T-helper 17 cell (primary cell): ENCODE measurements around the gene BAK1. TPM values are rescaled to one million over a fixed set of nuclear protein-coding genes. Genes with fewer than 3 reads are reported as not detected.
"Not testable (repeated sequence)": the region's sequence is repeated elsewhere in the genome, so short reads cannot be mapped to it uniquely, and the experiment has no call there.

Source experiments
- ATAC-seq: fragments of 150-1000 bp; cut with Tn5 transposase; 2 replicates; pipeline ENCODE4 v1.10.0; 2021; ENCODE audit warnings: mild to moderate bottlenecking, moderate library complexity
- DNase-seq, 3 donors: peaks; one replicate each; pipeline versions ENCODE4 v3.0.0 to v3.0.0-alpha.2; 2020 to 2021
- H3K9me3 ChIP-seq: one replicate; pipeline ENCODE4 v1.7.0; 2013; ENCODE audit warnings: low read length, mild to moderate bottlenecking; ENCODE audit not compliant: control insufficient read depth, poor library complexity, severe bottlenecking
- H3K27ac Mint-ChIP-seq: one replicate; pipeline ENCODE4 v1.8.0; 2022; ENCODE audit warnings: mild to moderate bottlenecking, moderate library complexity, mixed read lengths
- H3K27me3 Mint-ChIP-seq: one replicate; pipeline ENCODE4 v1.8.0; 2022; ENCODE audit warnings: mixed read lengths
- H3K36me3 Mint-ChIP-seq: one replicate; pipeline ENCODE4 v1.8.0; 2022; ENCODE audit warnings: low read depth, mixed read lengths
- H3K4me1 Mint-ChIP-seq: one replicate; pipeline ENCODE4 v1.8.0; 2022; ENCODE audit warnings: mild to moderate bottlenecking, mixed read lengths
- H3K4me3 Mint-ChIP-seq: one replicate; pipeline ENCODE4 v1.8.0; 2022; ENCODE audit warnings: mild to moderate bottlenecking, moderate library complexity, mixed read lengths
- total RNA-seq, 4 donors: library from RNA in 2 of 4; stranded (reverse) in 2 of 4; gene quantifications; one replicate each; pipeline ENCODE4 v1.2.3 and lab custom pipeline; 2022 to 2026

BAK1 gene
- total RNA-seq, 2 donors from 2014 or later, result 27.7 to 34.6 TPM

- H3K4me3 Mint-ChIP-seq, result peak overlapping the region; percentile 94
- ATAC-seq (no peak), DNase-seq (no peak)
- no peaks in the 10 kb centered on the region for H3K9me3 ChIP-seq
- no peaks in the 10 kb centered on the region for H3K36me3 Mint-ChIP-seq
- no peaks in the 10 kb centered on the region for H3K27me3 Mint-ChIP-seq
- H3K4me1 Mint-ChIP-seq, result peaks cover 25% of the 10 kb centered on the region
- peak overlapping the region; percentile 100 for H3K27ac Mint-ChIP-seq
These were observed 8.3 kb downstream of the BAK1 start for GRCh38 chr6:33571637-33572316.

- Mint-ChIP-seq H3K36me3 (no peaks in the 10 kb centered on the region), H3K4me1 (peaks cover 23% of the 10 kb centered on the region)
- peak; percentile 88 for ATAC-seq
These were observed 9.1 kb downstream of the BAK1 start for GRCh38 chr6:33570806-33571636.

GRCh38 chr6:33568826-33569570 lies 11.1 kb downstream of the BAK1 start:
- Mint-ChIP-seq H3K4me1 (peaks cover 23% of the 10 kb centered on the region), H3K36me3 (no peaks in the 10 kb centered on the region), H3K27me3 (no peaks in the 10 kb centered on the region), H3K27ac (peak overlapping the region; percentile 100), H3K4me3 (no peak overlapping the region)
- H3K9me3 ChIP-seq, result no peaks in the 10 kb centered on the region
- ATAC-seq, result no peak
- no peak for DNase-seq

More at GRCh38 chr6:33570806-33571636, 9.1 kb downstream of the BAK1 start:
- no peaks in the 10 kb centered on the region for H3K9me3 ChIP-seq
- peak; percentile 82 to 87 (median 85) for DNase-seq
- Mint-ChIP-seq H3K4me3 (peak overlapping the region; percentile 94), H3K27me3 (no peaks in the 10 kb centered on the region), H3K27ac (peak overlapping the region; percentile 100)

- H3K9me3 ChIP-seq, result no peaks in the 10 kb centered on the region
- peaks cover 23% of the 10 kb centered on the region for H3K4me1 Mint-ChIP-seq
- ATAC-seq (no peak), DNase-seq (no peak)
- H3K36me3 Mint-ChIP-seq, result no peaks in the 10 kb centered on the region
- H3K27ac Mint-ChIP-seq, result peak overlapping the region; percentile 100
- H3K4me3 Mint-ChIP-seq, result no peak overlapping the region
- H3K27me3 Mint-ChIP-seq, result no peaks in the 10 kb centered on the region
These were observed 12.2 kb downstream of the BAK1 start for GRCh38 chr6:33567836-33568235.

GRCh38 chr6:33566182-33567084 lies 13.6 kb downstream of the BAK1 start:
- H3K9me3 ChIP-seq, result no peaks in the 10 kb centered on the region
- DNase-seq, result no peak
- no peaks in the 10 kb centered on the region for H3K36me3 Mint-ChIP-seq
- no peak for ATAC-seq
- peaks cover 17% of the 10 kb centered on the region for H3K4me1 Mint-ChIP-seq
- H3K4me3 Mint-ChIP-seq, result no peak overlapping the region
- H3K27me3 Mint-ChIP-seq, result no peaks in the 10 kb centered on the region
- H3K27ac Mint-ChIP-seq, result no peak overlapping the region

- DNase-seq (no peak), ATAC-seq (no peak)
- H3K9me3 ChIP-seq, result no peaks in the 10 kb centered on the region
- Mint-ChIP-seq H3K4me3 (no peak overlapping the region), H3K27me3 (no peaks in the 10 kb centered on the region), H3K27ac (no peak overlapping the region), H3K4me1 (no peaks in the 10 kb centered on the region), H3K36me3 (no peaks in the 10 kb centered on the region)
These were observed 21.3 kb downstream of the BAK1 start for GRCh38 chr6:33558801-33559200.

- Mint-ChIP-seq H3K27me3 (no peaks in the 10 kb centered on the region), H3K4me3 (no peak overlapping the region), H3K36me3 (no peaks in the 10 kb centered on the region), H3K27ac (peak overlapping the region; percentile 29), H3K4me1 (no peaks in the 10 kb centered on the region)
- ATAC-seq (no peak), DNase-seq (no peak)
- no peaks in the 10 kb centered on the region for H3K9me3 ChIP-seq
These were observed 22.7 kb downstream of the BAK1 start for GRCh38 chr6:33557376-33557775.

- H3K36me3 Mint-ChIP-seq, H3K27me3 Mint-ChIP-seq, H3K27ac Mint-ChIP-seq, DNase-seq, H3K9me3 ChIP-seq, ATAC-seq, H3K4me3 Mint-ChIP-seq: not testable (repeated sequence)
- H3K4me1 Mint-ChIP-seq, result peaks cover 12% of the 10 kb centered on the region
These were observed 27.2 kb downstream of the BAK1 start for GRCh38 chr6:33552883-33553282.

- Mint-ChIP-seq H3K27ac (no peak overlapping the region), H3K36me3 (no peaks in the 10 kb centered on the region), H3K4me3 (no peak overlapping the region), H3K27me3 (no peaks in the 10 kb centered on the region), H3K4me1 (peaks cover 15% of the 10 kb centered on the region)
- ATAC-seq (no peak), DNase-seq (no peak)
- H3K9me3 ChIP-seq, result no peaks in the 10 kb centered on the region
These were observed 27.8 kb downstream of the BAK1 start for GRCh38 chr6:33552252-33552651.

- no peaks in the 10 kb centered on the region for H3K27me3 Mint-ChIP-seq
- H3K36me3 Mint-ChIP-seq, result no peaks in the 10 kb centered on the region
- H3K4me3 Mint-ChIP-seq, result no peak overlapping the region
- H3K4me1 Mint-ChIP-seq, result peaks cover 15% of the 10 kb centered on the region
- DNase-seq (no peak), ATAC-seq (no peak)
- H3K27ac Mint-ChIP-seq, result no peak overlapping the region
- H3K9me3 ChIP-seq, result no peaks in the 10 kb centered on the region
These were observed 28.5 kb downstream of the BAK1 start for GRCh38 chr6:33551538-33551937.

- H3K4me1 Mint-ChIP-seq, result peaks cover 15% of the 10 kb centered on the region
- H3K36me3 Mint-ChIP-seq, result no peaks in the 10 kb centered on the region
- no peak overlapping the region for H3K4me3 Mint-ChIP-seq
- ATAC-seq (no peak), DNase-seq (no peak)
- peak overlapping the region; percentile 85 for H3K27ac Mint-ChIP-seq
- H3K9me3 ChIP-seq, result no peaks in the 10 kb centered on the region
- no peaks in the 10 kb centered on the region for H3K27me3 Mint-ChIP-seq
These were observed 30.2 kb downstream of the BAK1 start for GRCh38 chr6:33549896-33550295.

- H3K27ac Mint-ChIP-seq, result peak overlapping the region; percentile 85
- ATAC-seq, result no peak
- H3K4me3 Mint-ChIP-seq, result no peak overlapping the region
- H3K36me3 Mint-ChIP-seq, result no peaks in the 10 kb centered on the region
- no peaks in the 10 kb centered on the region for H3K9me3 ChIP-seq
- no peak for DNase-seq
- no peaks in the 10 kb centered on the region for H3K27me3 Mint-ChIP-seq
- peaks cover 15% of the 10 kb centered on the region for H3K4me1 Mint-ChIP-seq
These were observed 30.9 kb downstream of the BAK1 start for GRCh38 chr6:33549196-33549595.
